Activated effector memory CD4-positive, alpha-beta T cell treated with Interleukin-2 at 50 U/mL for 16 hours (primary cell): ENCODE measurements around the gene C4orf46.
"Not testable (repeated sequence)": the region's sequence is repeated elsewhere in the genome, so short reads cannot be mapped to it uniquely, and the experiment has no call there.

Experiments
- DNase-seq: peaks from one replicate; pipeline ENCODE4 v3.0.0-alpha.2; 2020

The C4orf46 gene

DNA sequence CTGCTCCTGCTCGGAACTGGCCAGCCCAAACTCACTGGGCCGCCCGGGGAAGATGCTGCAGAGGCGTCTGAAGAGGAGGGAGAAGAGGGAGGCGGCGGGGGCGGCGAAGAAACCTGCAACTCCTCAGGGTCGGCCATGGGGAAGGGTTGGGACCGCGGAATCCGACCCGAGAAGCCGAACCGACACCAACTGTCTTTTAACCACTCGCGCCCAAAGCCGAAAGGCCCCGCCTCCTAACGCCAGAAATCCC lies at the start of gene C4orf46:
Gene C4orf46 (minus strand): TSS at position 223 of the 250 bp plus-strand sequence. CDS start 86 bp downstream, at position 137.
- no peak for DNase-seq

DNA sequence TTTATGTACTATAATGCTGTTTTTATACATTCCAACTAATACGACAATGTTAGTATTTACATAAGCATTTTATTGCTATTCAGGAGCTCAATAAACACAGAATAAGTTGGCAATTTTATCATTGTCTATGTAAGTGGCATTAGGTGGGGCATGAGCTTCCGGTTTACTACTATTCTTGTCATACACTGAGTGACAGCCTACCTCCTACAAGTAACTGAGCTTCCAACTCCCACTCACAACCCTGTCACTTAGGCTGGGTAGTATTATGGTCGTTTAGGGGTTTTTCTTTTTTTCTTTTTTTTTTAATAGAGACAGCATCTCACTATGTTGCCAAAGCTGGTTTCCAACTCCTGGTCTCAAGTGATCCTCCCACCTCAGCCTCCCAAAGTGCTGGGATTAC lies 44.1 kb upstream of the C4orf46 start:
- DNase-seq: no peak

DNA sequence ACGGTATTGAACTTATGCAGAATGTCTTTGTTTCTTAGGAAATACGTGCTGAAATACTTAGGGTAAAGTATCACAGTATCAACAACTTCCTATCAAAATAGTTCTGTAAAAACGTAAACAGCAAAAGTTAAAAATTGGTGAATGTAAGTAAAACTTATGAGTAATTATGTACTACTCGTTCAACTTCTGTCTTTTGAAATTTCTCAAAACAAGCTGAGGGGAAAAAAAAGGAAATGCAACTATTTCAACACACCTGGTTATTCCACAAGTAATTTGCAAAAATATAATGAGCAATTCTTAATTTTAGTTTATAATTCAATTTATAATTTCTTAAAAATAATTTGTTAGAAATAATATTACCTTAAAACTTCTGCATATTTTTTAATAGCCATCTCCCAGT lies 43.2 kb upstream of the C4orf46 start:
- no peak for DNase-seq

DNA sequence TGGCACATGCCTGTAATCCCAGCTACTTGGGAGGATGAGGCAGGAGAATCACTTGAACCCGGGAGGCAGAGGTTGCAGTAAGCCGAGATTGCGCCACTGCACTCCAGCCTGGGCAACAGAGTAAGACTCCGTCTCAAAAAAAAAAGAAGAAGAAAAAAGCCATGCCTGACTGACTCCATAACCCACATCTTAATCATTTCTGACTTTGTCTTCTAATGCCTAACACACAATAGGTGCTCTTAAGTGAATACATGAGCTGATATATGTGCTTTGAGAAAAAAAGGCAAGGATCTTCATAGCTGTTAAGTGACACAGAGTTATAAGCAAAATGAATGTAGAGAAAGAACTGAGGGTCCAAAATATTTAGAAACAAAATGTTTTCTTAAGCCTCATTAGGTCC lies 40.9 kb upstream of the C4orf46 start:
- DNase-seq: not testable (repeated sequence)

DNA sequence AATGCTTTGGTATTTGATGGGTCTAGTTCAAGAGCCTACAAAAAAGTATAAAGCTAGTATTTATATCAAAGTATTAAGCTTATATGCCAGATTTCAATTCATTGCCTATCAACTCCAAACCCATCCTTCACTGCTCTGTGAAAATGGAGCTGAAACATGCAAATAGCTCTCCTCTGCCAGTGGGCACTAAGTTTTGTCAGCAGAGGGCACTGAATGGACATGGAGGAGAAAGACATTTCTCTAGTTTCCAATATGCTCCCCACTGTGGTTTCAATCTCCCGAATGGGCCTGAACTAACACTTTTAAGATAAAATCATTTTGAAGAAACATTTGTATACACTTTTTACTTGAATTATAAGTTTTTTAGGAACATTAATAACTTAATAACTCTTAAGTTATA lies 39.1 kb upstream of the C4orf46 start:
- no peak for DNase-seq

DNA sequence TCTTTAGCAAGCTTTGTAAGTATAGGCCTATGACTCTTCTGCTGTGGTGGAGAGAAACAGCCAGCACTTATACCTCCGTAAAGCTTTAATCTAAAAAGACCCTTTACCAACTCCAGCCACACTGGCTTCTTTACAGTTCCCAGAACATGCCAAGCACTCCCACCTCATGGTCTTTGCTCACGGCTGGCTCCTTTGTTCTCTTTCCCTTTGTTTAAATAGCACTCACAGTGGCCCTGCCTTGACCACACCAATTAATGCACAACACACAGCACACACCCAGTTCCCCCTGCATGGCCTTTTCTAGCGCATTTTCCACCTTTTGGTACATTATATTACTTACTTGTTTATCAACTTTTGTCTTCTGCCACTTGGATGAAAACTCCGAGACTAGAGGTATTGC lies 32.6 kb upstream of the C4orf46 start:
- DNase-seq: no peak

DNA sequence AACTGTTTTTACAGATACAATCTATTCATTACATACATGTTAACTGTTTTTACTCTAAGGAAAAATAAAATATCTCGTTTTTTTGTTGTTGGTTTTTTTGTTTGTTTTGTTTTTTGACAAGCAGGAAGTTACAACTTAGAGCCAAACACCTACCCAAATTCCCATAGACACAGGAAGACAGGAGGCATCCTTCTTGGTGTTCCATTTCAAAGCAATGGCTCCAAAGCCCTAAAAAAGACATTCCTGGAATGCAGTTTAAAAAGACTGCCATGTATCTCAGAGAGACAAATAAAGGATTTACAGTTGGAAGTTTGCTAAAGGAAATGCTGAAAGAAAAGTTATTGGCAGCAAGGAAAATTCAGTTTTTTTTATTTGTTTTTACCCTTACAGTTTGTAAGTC lies 17.1 kb upstream of the C4orf46 start:
- DNase-seq: no peak

DNA sequence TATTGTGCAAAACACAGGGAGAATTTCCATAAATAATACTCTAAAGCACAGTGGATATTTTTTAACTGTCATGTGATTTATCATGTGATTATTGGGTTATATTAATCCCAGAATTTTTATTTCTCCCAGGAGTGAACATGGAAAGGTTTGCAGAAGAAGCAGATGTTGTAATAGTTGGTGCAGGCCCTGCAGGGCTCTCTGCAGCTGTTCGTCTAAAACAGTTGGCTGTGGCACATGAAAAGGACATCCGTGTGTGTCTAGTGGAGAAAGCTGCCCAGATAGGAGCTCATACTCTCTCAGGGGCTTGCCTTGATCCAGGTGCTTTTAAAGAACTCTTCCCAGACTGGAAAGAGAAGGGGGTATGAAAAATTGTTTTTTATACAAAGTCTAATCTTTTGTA lies 10.4 kb upstream of the C4orf46 start:
- DNase-seq: no peak

DNA sequence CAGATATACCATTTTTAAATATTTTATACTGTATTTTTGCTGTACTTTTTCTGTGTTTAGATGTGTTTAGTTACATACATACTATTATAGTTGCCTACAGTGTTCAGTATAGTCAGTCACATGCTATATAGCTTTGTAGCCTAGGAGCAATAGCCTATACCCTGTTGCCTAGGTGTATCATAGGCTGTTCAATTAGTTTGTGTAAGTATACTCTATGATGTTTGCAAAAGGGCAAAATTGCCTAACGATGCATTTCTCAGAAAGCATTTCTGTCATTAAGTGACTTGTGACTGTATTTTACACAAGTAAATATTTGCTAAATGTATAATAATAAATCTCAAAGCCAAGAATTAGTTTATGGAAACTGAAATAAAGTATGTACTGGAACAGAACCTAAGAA lies 9.9 kb upstream of the C4orf46 start:
- DNase-seq: no peak

DNA sequence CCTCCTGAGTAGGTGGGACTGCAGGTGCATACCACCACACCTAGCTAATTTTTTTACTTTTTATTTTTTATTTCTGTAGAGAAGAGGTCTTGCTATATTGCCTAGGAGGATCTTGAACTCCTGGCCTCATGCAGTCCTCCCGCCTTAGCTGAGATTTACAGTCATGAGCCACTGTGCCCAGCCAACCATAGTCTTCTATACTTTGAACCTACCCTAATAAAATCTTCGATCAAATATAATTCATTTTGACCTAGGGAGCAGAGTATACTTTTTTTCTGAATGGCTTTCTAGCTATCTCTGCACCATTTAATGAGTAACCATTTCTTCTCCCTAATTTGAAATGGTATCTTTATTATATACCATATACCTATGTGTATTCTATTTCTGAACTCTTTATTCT lies 7.1 kb upstream of the C4orf46 start:
- no peak for DNase-seq

DNA sequence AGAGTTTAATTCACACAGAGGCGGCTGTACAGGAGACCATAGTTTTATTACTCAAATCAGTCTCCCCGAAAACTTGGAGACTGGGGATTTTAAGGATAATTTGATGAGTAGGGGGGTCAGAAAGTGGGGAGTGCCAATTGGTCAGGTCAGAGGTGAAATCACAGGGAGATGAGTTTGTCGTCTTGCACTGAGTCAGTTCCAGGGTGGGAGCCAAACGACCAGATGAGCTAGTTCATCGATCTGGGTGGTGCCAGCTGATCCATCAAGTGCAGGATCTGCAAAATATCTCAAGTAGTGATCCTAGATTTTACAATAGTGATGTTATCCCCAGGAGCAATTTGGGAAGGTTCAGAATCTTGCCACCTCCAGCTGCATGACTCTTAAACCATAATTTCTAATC lies 4.4 kb upstream of the C4orf46 start:
- no peak for DNase-seq

DNA sequence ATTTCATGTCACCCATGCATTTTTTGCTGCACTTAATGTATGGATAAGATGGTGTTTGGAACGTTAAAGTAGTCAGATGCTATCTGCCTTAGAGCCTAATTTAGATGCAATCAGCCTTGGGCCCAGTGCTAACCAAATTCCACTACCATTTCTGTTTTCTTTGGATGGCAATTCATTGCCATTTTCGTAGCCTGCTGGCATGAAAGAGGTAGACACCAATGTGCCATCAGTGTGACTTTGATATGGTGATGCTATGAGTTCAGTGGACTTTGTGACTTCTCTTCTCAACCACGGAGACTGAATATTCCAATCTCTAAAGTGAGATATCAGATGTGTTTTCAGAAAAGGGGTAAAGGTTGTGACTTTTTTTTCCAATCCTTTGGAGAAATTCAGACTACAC lies 1.9 kb upstream of the C4orf46 start:
- DNase-seq: no peak

DNA sequence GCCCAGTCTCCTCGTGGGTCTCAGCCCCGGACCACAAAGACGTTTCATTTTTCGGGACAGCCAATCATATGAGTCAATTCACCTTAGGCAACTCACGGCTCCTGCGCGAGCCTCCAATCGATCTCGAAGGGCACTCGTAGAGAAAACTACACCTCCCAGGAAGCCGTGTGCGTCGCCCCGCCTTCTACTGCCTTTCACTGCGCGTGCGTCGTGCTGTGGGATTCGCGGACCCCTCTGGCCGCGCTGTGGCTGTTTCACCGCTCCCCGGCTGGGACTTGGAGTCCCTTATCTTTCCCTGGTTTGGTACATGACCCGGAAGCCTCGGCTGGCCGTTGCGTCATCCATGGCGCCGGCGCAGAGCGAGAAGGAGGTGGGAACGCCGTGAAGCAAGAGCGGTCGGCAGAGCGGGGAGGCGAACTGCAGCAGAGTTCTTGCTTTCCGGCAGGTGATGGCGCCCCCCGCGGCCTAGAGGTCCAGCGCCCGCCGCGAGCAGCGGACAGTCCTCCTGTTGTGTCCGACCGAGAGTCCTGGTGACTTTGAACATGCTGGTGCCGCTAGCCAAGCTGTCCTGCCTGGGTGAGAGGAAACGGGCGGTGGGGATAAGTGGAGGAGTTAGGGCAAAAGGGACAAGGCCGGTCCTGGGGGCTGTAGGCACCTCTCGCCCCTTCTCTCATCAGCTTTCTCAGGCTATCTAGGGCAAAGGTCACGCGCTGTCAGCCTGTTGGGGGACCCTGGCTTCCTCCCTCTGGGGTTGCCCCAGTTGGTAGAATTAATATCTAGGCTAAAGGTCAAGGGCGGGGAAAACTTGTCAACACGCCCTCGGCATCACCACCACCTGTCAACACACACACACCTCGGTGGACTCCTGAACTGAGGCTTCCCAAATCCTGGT lies 474 bp upstream of the C4orf46 start, which contains the start of gene ETFDH:
Gene ETFDH (plus strand): TSS at position 382 of the 892 bp plus-strand sequence. CDS start 161 bp downstream, at position 543.
- DNase-seq: peak; percentile 98

DNA sequence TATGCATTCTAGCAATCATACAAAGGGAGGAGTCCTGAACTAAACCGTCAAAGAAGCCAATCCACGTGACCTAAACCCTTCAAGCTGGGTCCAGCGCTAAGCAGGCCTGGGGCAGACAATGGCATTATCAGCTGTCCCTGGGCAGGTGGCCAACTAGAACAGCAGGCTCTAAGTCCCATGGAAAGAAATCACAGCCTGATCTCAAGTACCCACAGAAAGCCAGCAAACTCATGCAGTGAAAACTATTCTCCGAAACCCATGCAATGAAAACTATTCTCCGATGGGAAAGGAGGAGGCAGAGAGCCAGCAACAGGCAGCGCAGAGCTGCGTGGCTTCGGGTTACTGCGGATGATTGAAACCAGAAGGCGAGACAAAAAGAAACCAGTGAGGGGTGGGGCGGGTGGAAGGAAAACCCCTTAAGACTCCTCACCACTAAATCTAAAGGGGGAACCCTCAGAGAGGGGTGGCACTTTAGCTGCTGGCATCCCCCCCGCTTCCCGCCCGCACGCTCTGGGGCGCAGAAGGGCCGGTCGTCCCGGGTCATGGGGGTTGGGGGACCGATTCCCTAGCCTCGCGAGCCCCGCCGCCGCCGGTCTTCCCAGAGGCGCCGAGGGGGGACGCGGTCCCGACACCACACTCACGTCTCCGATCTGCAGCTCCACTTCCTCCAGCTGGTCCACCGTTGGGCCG lies 567 bp downstream of the C4orf46 start:
- DNase-seq: peak; percentile 19

DNA sequence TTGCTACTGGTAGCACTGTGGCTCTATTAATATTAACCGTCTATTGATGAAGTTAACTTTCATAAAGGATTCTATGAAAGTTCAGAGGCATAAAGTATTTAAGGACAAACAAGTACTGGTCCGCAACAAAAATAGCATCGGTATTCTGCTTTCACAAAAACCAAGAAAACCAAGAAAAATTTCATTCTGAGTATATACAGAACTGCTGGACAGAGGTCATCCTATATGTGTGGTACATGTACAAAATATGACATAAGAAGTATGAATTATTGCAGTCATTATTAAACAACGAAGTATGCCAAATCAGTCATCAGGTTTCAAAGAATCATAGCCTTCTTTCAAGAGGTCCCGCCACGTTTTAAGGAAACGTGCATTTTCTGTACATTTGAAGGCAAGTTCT lies 2.4 kb downstream of the C4orf46 start:
- DNase-seq: no peak

DNA sequence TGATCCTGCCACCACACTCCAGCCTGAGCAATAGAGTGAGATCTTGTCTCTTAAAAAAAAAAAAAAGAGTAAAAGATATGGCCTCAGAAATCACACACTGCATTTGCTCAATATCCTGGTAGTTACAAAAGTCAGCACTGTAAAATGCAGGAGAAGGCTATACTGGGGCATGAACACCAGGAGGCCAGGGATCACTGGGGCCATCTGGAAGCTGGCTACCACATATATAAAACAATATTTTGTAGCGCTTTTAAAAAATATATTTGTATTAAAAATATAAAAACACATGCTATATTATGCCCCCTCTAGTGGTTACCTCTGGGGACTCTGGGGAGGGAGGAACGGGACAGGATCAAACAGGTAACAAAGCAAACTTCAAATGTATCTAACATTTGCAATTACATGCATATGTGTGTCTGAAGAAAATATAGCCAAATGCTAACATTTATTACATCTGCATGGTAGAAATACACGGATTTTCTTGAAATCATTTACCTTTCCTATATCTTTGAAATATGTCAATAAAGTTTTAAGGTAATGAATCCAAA lies 4.0 kb downstream of the C4orf46 start:
- no peak for DNase-seq

DNA sequence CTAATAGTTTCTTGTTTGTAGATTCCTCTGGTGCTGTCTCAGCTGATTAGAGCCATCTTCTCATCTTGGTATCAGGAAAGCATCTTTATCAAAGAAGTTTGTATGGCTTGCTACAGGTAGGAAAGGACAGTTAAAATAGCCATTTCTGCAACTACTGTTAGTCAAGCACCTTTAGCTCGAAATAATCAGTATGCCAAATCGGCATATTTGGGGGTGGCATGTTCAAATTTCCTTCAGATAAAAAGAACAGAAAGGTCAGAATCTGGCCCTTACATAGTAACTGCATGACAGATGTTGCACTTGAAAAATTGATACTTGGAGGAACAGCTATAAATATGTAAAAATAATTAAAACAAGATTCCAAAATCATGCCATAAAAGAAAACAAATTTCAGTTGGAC lies 4.8 kb downstream of the C4orf46 start:
- no peak for DNase-seq

DNA sequence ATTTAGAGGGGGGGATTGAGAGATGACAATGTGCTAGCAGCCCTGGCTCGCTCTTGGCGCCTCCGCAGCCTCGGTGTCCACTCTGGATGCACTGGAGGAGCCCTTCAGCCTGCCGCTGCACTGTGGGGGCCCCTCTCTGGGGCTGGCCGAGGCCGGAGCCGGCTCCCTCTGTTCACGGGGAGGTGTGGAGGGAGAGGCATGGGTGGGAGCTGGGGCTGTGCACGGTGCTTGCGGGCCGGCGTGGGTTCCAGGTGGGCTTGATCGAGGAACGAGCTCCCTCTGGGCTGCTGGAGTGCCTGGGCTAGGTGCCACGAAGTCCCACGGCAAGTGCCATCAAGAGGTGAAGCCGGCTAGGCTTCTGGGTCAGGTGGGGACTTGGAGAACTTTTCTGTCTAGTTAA lies 6.9 kb downstream of the C4orf46 start:
- no peak for DNase-seq

DNA sequence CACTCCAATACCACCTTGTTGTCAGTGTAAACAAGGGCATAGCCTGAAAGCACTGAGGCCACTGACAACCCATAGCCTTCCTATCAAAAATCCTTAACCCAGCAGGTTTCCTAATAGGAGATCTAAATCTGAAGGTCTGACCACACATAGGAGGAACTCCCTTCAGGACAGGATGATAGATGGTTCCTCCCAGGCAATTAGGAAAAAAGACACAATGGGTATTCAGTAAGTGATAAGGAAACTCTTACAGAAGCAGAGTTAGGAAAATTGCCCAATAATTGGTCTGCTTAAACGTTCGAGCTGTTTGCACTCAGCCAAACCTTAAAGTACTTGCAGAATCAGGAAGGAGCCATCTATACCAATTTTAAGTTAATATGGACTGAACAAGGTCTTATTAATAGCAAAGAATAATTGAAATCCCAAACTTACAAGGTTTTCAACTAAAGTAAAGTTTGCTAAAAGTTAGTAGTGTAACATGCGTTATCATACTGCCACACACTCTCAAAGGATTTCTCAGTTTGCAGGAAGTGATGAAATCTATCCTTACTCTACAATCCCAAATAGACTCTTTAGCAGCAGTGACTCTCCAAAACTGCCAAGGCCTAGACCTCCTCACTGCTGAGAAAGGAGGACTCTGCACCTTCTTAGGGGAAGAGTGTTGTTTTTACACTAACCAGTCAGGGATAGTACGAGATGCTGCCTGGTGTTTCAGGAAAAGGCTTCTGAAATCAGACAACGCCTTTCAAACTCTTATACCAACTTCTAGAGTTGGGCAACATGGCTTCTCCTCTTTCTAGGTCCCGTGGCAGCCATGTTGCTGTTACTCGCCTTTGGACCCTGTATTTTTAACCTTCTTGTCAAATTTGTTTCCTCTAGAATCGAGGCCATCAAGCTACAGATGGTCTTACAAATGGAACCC lies 7.7 kb downstream of the C4orf46 start:
- not testable (repeated sequence) for DNase-seq

DNA sequence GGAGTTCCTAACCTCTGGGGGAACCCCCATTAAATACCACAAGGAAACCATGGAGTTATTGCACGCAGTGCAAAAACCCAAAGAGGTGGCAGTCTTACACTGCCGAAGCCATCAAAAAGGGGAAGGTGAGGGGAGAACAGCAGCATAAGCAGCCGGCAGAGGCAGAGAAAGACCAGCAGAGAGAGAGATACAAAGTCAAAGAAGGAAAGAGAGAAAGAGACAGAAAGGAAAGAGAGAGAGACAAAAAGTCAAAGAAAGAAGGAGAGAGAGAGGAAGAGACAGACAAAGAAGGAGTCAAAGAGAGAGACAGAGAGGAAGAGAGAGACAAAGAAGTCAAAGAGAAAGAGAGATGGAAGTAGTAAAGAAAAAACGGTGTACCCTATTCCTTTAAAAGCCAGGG lies 8.4 kb downstream of the C4orf46 start:
- DNase-seq: not testable (repeated sequence)

DNA sequence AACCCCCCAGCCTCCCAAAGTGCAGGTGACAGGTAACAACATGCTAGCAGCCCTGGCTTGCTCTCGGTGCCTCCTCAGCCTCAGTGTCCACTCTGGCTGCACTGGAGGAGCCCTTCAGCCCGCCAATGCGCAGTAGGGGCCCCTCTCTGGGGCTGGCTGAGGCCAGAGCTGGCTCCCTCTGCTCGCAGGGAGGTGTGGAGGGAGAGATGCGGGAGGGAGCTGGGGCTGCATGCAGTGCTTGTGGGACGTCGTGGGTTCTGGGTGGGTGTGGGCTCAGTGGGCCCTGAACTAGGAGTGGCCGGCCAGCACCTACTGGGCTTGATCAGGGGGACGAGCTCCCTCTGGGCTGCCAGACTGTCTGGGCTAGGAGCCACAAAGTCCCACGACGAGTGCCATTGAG lies 14.4 kb downstream of the C4orf46 start:
- DNase-seq: no peak

DNA sequence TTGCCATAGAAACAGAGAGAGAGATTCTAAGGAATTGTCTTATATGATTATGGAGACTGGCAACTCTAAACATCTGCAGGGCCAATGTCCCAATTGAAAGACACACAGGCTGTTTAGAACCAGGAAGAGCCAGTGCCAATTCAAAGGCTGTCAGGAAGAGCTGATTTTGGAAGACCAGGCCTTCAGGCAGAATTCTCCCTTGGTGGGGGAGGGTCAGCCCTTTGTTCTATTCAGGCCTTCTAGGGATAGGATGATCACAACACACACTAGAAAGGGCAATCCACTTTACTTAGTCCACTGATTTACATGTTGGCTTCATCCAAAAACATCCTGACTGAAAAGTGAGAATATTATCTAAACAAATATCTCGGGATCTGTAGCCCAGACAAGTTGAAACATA lies 15.2 kb downstream of the C4orf46 start:
- DNase-seq: no peak

DNA sequence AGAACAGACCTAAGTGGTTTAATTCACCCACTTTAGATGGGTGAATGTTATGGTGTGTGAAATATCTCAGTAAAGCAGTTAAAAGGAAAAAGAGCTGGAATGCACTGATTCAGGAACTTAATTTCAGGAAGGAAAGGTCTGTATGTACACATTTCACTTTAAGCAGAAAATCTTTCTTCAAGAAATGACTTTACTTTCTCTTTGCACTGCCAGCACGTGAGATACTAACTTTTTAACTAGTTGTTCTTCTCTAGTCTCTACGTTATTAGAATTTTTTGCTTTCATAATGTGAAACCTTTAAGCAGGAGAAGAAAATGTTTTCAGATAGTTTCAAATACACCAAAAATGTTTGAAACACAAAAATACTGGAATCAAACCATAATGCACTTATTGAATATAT lies 18.8 kb downstream of the C4orf46 start:
- no peak for DNase-seq
